Activated gamma-delta T cell treated with Interleukin-2 at 50 U/mL for 16 hours (primary cell): ENCODE measurements around the gene SLC16A4.
A peak's percentile ranks its signal among the peaks of the same experiment; 100 is the strongest.
"Not testable (repeated sequence)": the region's sequence is repeated elsewhere in the genome, so short reads cannot be mapped to it uniquely, and the experiment has no call there.

Experiments
- DNase-seq: peaks from one replicate; pipeline ENCODE4 v3.0.0-alpha.2; 2020

The SLC16A4 gene

DNA sequence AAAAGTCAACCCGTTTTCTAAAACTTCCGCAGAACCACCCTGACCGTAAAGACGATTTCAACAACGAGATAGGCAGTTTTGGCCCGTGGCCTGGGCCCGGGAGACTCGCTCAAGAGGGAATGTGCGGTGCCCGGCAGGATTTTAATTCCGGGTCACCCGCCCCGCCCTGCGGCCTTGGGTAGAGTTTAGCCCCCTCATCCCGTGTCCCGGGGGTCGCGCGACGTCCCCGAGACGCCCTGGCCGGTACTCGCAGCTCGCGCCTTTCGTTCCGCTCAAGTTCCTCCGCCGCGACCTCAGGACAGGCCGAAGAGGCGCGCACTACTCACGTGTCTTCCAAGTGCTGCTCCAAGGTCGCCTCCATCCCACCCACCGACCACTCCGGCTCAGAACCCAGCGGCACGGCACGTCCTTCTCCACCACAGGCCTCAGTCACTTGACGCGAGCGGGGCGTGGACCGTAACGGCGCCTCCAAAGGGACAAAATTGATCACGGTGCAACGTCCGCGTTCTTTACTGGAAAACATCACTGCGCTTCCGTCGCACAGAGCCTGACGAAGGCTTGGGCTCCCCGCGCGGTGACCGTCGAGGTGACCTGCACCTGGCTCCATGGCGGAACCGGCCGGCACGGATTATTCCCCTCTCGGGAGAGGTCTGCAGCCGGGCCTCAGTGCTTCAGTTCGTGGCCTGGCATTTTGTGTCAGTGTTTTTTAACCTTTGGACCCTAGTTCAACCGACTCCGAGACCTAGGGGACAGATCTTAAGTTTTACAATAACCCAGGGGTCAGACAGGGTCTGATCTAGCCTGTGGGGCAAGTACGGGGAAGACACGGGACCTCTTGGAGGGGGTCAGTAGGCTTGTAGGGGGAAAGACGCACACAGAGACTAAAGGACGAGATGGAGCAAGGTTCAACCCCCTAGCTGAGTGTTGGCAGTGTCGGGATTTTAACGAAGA is 16.7 kb upstream of the SLC16A4 start, which contains the start of gene LAMTOR5:
Gene LAMTOR5, minus strand, starts transcription at position 435 of the 951 bp plus-strand sequence. Its CDS starts 74 bp downstream, at position 361.
- peak; percentile 89 for DNase-seq

DNA sequence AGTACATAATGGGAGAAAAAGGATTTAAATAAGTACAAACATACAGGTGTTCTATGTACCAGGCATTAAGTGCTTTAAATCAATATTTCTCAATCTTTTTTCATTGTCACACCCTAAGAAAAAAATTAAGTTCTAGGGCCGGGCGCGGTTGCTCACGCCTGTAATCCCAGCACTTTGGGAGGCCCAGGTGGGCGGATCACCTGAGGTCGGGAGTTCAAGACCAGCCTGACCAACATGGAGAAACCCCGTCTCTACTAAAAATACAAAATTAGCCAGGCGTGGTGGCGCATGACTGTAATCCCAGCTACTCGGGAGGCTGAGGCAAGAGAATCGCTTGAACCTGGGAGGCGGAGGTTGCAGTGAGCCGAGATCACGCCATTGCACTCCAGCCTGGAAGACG is 15.6 kb upstream of the SLC16A4 start:
- not testable (repeated sequence) for DNase-seq

DNA sequence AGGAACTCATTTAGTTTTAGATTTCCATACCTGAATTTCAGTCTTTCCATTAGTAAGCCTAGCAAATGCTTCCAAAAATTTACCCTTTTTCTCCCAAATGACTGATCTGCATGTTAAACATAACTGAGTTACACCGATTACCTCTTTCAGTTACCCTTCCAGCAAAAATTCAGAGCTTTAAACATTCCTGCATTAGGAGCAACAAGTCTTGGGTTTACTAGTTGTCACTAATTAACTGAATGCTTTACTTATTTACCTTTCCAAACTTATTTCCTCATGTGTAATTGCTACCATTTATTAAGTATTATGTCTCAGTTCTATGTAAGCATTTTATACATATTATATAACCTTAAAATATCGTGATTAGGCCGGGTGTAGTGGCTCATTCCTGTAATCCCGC is 13.6 kb upstream of the SLC16A4 start:
- no peak for DNase-seq

DNA sequence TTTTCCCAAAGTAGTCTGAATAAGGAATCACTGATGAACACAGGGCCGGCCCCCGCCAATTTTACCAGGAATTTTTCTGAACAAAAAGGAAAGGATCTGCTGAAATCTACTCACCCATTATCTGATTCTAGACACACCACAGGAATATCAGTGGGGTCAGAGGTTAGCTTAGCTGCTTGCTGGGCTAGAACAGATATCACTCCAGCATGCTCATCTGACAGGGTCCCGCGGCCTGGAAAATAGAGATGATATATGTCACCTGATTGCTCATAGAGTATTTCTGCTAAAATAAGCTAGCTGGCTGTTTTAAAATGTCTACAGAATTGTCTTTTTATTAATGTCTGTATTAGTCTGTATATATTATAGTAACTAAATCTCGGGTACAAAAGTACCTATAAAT is 13.0 kb upstream of the SLC16A4 start:
- DNase-seq: no peak

DNA sequence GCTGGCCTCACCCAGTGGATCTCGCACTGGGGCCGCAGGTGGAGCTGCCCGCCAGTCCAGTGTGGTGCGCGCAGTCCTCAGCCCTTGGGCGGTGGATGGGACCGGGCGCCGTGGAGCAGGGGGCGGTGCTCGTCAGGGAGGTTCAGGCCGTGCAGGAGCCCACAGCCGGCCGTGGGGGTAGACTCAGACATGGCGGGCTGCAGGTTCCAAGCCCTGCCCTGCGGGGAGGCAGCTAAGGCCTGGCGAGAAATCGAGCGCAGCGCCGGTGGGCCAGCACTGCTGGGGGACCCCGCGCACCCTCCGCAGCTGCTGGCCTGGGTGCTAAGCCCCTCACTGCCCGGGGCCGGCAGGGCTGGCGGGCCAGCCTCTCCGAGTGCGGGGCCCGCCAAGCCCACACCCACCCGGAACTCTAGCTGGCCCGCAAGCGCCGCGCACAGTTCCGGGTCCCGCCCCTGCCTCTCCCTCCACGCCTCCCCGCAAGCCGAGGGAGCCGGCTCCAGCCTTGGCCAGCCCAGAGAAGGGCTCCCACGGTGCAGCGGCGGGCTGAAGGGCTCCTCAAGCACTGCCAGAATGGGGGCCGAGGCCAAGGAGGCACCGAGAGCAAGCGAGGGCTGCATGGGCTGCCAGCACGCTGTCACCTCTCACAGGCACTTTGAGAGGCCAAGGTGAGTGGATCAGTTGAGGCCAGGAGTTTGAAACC is 5.6 kb upstream of the SLC16A4 start:
- DNase-seq: not testable (repeated sequence)

DNA sequence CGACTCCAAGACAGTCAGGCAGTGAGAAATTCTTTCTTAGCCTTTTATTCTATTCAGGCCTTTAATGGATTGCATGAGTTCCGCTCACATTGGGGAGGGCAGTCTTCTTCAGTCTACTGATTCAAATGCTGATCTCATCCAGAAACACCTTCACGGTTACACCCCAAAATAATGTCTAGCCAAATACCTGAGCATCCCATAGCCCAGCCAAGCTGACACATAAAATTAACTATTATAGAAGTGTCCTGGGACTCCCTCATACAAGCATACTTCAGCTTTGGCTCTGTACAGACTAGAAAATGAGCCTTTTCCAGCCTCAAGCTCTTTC is 3.6 kb upstream of the SLC16A4 start:
- no peak for DNase-seq

DNA sequence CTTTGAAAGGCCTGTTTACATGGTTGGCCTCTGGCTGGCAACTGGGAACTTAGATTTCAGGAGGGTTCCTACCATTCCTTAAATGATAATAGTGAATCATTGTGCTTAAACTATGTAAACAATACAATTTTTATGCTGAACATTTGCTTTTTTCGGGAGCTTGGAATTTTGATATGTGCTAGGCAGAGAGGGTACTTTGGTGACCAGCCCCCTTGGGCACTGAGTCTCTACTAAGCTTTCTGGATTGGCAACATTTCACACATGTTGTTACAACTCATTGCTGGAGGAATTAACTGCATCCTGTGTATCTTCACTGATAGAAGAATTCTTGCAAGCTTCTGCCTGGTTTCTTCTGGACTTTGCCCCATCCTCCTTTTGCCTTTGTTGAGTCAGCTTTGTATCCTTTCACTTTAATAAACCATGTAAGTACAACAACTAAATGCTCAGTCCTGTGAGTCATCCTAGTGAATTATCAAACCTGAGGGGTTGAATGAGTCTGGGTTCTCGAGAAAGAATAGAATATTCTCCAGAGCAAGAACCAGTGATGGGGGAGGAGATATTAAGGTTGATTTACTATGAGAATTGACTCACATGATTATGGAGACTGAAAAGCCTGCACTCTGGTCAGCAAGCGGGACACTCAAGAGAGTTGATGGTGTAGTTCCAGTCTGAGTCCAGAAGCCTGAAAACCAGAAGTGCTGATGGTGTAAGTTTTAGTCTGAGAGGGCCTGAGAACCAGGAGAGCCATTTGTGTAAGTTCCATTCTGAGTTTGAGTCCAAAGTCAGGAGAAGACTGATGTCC is 3.1 kb upstream of the SLC16A4 start:
- DNase-seq: no peak

DNA sequence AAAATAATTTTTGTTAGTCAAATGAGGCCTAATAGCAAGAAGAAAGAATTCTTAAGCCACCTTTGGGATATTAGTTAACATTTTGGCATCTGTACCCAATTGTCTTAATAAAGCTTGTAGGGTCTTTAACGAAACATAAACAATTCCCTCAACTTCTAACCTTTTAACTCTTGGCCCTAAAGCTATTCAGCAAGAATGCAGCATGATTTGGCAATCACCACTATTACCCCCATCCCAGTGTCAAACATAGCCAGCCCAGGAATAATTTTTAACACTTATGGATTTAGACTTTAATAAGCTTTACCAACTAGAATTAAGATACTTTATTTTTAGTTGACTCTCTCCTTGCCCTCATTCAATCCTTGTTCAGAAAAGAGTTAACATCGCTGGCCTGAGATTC is 2.5 kb upstream of the SLC16A4 start:
- DNase-seq: no peak

DNA sequence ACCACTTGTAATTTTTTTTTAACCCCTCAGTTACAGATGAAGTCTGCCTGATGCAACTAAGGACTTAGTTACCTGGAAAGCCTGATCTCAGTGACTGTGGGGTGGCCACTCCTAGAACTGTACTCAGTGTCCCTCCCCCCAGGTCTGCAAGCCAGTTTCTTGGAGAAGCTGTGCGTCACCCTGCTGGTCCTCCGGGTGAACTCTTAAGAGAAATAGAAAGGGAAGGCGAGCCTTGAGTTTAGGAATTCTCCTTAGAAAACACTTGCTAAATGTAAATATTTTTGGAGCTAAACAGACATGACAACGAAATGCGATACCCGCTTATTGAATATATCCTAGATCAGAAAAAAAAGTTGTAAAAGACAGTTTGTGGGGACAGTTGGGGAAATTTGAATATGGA is 730 bp downstream of the SLC16A4 start:
- DNase-seq: no peak

DNA sequence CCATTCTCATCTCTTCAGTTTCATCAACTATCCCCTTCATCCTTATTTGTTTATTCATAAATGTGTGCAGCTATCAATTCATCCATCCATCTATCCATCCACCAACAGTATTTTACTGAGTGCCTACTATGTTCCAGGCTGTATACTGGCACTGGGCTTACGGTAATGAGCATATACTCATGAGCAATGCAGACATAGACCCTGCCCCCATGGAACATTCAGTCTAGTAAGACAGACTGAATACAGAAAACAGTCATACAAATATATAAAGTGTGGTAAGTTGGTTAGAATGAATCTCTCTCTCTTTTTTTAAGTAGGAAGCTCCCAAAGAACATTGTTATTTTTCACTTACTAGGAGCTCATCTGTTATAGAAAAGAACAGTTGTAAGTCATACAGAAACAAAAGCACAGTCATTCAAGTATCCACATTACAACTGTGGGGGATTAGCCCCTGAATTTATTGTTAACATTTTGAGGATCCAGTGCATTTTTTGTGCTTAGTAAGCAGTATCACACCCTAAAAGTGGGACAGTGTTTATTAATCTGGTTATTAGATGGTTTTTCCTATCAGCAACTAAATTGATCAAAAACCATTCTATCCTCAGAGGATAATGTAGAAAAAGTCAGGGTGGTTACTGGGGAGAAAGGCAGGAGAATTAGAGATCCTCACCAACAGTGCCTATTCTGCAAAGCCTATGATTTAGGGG is 3.6 kb downstream of the SLC16A4 start:
- no peak for DNase-seq

DNA sequence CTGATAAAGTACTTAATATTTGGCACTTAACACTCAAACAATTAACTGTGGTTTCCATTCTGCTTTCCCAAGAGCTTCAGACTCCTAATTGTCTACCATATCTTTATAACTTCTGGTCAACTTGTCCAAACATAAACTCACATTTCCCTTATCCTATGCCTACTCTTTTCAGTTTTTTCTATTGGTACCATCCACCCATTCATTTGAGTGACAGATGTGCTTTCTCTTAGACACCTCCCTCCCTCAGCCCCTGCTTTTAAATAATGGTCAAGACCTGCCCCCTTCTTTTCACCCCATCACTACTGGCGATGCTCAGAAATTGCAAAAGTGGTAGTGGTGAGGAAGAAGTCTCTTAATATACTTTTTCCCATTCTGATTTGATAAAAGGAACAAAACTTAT is 5.5 kb downstream of the SLC16A4 start:
- DNase-seq: no peak

DNA sequence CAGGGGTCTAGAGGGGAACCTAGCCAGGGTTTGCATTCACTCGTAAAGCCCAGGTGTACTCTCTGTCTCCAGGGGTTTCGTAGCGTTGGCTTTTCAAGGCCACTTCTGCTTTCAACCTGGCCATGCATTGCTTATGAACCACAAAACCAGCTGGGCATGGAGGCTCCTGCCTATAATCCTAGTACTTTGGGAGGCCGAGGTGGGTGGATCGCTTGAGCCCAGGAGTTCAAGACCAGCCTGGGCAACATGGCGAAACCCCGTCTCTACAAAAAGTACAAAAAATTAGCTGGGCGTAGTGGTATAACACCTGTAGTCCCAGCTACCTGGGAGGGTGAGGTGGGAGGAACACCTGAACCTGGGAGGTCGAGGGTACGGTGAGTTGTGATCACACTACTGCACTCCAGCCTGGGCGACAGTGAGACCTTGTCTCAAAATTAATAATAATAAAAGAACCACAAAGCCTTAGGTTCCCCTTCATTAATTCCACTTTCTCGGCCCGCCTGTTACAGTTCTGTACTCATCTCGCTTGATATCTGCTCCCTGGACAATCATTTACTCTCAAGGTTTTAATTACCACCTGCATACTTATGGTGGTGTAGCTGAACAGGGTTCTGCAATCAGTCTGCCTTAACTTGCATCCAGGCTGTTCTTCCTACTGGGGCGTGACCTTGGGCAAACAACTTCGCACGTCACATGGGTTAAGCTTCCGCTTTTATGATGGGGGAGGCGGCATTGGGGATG is 6.1 kb downstream of the SLC16A4 start:
- DNase-seq: no peak

DNA sequence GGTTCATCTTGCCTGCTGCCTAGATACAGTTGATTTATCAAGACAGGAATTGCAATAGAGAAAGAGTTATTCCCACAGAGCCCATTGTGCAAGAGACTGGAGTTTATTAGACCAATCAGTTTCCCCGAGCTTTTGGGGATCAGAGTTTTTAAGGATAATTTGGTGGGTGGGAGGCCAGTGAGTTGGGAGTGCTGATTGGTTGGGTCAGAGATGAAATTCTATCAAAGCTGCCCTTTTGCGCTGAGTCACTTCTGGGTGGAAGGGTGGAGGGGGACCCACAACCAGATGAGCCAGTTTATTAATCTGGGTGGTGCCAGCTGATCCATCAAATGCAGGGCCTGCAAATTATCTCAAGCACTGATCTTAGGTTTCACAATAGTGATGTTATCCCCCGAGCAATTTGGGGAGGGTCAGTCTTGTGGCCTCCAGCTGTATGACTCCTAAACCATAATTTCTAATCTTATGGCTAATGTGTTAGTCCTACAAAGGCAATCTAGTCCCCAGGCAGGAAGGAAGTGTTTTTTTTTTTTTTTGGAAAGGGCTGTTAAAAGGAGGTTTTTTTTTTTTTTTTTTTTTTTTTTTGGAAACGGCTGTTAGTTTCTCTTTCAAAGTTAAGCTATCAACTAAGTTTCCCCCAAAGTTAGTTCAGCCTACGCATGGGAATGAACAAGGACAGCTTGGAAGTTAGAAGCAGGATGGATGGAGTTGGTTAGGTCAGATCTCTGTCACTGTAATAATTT is 7.4 kb downstream of the SLC16A4 start:
- no peak for DNase-seq

DNA sequence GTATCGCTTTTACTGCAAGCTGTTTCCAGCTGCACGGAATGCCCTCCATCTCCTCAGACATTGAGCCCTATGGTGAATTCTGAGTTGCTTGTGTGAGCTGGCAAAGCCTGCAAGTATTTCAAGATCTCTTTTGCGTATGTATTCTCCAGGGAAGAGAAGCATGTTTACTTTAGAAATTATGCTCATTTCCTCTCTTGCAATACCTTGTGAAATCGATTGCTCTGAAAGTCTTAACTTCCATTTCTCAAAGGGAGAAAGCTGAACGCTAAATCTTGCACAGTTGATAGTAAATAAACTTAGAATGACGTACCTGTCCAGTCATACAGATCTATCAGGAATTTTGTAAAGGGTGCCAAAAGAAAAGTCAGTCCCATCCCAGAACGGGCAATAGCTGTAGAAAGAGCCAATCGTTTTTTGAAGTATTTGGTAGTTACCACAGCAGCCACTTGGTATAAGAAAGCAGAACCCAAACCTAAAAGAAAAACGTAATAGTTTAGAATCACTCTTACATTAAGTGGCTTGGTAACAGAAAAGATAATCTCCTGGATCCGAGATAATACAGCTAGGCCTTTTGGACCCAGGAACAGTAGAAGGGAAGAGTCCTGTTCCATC is 10.0 kb downstream of the SLC16A4 start:
- no peak for DNase-seq

DNA sequence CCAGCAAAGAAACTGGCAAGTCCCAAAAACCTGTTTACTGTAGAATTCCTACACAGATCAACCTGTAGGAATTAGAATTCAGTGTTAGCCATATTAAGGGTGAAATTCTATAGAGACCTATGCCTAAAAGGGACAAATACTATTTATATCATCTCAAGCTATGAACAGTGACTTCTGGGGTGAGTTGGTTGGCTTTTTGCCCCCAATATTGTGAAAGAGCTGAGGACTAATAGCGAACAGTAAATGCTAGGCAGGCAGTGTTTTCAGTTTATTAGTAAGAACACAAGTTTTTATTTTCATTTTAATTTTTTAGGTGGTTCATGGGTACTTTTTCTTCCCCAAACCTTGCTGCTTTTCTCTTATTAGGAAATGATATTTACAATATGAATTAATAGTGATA is 15.3 kb downstream of the SLC16A4 start:
- no peak for DNase-seq

DNA sequence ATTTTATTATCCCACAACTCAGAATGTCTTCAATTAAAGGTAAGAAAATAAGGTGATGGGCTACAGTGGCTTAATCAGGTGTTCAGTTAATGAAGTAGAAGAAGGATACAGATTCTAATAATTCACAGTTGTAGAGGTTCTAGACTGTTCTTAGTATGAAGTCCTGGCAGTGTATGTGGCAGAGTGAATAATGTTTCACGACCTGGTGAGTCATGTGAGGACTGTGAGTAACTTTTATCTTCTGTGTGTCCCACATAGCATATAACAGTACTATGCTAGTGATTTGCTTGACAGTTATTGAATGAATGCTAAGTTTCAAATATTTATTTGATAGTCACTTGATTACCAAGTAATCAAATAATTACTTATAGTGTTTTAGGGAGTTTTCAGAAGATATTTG is 20.0 kb downstream of the SLC16A4 start:
- no peak for DNase-seq

DNA sequence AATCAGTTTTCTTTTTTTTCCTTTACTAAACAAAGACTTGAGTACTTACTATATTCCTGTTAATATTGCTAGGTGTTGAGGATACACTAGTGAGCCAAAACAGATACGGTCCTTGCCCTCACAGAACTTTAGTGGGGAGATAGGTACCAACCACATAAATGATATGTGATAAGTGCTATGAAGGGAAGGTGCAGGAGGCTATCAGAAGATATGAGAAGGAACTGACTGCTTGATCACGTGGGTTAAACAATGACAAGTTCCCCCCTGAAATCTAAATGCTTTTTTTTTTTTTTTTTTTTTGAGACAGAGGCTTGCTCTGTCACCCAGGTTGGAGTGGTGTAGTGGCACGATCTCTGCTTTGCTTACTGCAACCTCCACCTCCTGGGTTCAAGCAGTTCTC is 26.6 kb downstream of the SLC16A4 start:
- DNase-seq: no peak

DNA sequence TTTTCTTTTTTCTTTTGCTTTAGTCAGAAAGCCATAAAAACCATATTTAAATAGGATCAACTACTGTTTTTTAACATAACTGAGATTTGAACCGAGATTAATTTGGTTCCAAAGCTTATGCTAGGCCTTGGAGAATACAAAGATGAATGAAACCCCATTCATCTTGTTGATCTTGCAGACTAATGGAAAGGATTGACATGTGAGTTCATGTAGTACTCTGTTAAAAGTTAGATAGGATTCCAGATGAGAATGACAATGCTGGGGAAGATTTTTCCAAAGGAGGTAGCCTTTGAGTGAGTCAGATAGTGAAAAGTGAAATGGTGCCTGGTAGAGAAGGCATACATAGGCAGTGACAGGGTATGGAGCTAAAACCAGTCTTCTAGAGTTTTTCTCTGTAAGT is 29.0 kb downstream of the SLC16A4 start:
- DNase-seq: no peak

DNA sequence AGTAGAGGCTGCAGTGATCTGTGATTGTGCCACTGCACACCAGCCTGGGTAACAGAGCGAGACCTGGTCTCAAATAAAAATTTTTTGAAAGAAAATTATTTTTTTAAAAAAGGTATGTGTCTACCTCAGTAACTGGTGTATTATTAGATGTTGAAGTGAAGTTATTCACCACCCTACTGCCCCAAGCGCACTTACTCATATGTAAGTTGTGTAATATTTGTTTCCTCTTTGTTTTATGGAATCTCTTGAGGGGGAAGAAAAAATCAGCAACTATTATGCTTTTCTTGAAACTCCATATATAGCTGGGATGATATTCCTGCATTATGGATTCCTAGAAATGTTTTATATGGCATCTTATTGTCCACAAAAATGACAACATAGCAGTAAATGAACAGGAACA is 30.4 kb downstream of the SLC16A4 start:
- no peak for DNase-seq

DNA sequence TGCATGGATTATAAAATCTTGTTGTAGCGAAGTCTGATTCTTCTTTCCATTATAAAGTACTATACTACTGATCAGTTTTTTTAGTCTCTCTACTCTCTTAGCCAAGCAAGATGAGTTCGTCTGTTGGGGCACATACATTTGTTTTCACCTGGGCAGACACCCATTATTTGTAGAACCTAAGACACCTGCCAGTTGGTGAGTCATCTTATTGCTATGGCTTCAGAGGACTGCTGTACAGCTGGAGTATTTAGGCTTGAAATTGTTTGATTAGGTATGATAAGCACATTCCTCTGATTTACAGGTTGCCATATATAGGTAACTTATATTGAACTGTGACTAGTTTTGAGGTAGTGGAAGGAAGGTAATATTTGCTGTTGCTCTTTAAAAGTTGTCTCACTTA is 34.4 kb downstream of the SLC16A4 start:
- no peak for DNase-seq

DNA sequence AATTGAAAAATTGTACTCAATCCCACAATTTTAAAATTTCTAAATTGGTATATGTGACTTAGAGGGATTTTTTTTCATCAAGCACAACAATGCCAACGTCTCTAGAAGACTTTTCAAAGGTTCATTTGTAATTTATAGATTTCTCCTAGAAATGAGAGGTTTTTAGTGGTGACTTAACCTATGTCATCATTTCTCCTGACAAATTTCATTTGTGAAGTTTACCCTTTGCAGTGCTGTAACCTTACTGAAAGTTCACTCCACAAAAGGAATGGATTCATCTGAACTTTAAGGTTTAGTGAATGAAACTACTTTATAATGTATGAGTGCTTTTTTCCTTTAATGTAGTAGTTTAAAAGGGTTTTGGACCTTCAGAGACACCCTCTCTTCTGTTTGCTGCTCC is 35.5 kb downstream of the SLC16A4 start:
- no peak for DNase-seq
